BE2C (cell line): ENCODE measurements around the gene BRSK2.

Experiments
- DNase-seq: peaks from one replicate; pipeline ENCODE4 v3.0.0-alpha.2; 2020
- H3K27me3 ChIP-seq: fragments of 250-450 bp; sonication (Bioruptor Pico); 2 replicates; pipeline ENCODE4 v1.5.1; 2020; ENCODE audit warnings: mild to moderate bottlenecking
- H3K36me3 ChIP-seq: fragments of 250-450 bp; sonication (Bioruptor Pico); 2 replicates; pipeline ENCODE4 v1.5.1; 2020; ENCODE audit warnings: mild to moderate bottlenecking
- H3K4me1 ChIP-seq: fragments of 250-450 bp; sonication (Bioruptor Pico); 2 replicates; pipeline ENCODE4 v1.5.1; 2020
- H3K4me3 ChIP-seq: 2 replicates; pipeline ENCODE4 v1.5.1; 2011; ENCODE audit warnings: low read depth, low read length
- H3K9me3 ChIP-seq: fragments of 250-450 bp; sonication (Bioruptor Pico); 2 replicates; pipeline ENCODE4 v1.5.1; 2020
- TF ChIP-seq, protein P1 (sequence below): IDR thresholded peaks from 2 replicates; pipeline ENCODE4 v1.5.1; 2012; ENCODE audit warnings: mild to moderate bottlenecking, low read depth, low read length

BRSK2 gene

DNA sequence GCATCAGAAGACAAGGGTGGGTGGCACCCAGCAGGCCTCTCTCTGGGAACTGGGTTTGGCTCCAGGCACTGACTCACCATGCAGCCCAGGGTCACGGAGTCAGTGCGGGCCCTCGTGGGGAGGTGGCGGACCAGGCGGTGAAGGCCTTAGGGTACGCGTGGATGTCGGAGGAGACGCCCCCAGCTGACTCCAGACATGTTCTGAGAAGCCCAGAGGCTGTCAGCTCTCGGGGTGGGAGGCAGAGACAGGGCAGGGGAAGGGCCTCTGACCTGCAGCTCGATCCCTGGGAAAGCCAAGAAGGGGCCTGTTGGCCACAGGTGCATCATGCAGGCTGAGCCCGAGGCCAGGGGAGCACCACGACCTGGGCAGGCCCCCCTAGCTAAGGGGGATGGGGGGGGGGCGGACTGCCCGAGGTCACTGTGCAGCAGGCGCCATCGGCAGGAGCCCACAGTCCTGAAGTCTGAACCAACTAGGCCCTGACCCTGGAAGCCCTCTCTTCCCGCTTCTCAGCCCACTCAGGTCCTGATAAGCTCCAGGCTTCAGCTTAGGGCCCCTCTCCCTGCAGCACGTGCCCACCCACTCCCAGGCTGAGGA lies 78.8 kb downstream of the BRSK2 start:
- Histone ChIP-seq H3K4me3 (no peak overlapping the region), H3K9me3 (no peaks in the 10 kb centered on the region), H3K4me1 (no peaks in the 10 kb centered on the region), H3K36me3 (no peaks in the 10 kb centered on the region), H3K27me3 (no peaks in the 10 kb centered on the region)
- no peak for DNase-seq
- TF ChIP-seq, protein P1, sequence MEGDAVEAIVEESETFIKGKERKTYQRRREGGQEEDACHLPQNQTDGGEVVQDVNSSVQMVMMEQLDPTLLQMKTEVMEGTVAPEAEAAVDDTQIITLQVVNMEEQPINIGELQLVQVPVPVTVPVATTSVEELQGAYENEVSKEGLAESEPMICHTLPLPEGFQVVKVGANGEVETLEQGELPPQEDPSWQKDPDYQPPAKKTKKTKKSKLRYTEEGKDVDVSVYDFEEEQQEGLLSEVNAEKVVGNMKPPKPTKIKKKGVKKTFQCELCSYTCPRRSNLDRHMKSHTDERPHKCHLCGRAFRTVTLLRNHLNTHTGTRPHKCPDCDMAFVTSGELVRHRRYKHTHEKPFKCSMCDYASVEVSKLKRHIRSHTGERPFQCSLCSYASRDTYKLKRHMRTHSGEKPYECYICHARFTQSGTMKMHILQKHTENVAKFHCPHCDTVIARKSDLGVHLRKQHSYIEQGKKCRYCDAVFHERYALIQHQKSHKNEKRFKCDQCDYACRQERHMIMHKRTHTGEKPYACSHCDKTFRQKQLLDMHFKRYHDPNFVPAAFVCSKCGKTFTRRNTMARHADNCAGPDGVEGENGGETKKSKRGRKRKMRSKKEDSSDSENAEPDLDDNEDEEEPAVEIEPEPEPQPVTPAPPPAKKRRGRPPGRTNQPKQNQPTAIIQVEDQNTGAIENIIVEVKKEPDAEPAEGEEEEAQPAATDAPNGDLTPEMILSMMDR: no peak

- Histone ChIP-seq H3K4me3 (no peak overlapping the region), H3K27me3 (no peaks in the 10 kb centered on the region), H3K9me3 (no peaks in the 10 kb centered on the region), H3K4me1 (no peaks in the 10 kb centered on the region), H3K36me3 (no peaks in the 10 kb centered on the region)
- TF ChIP-seq, protein P1: no peak
- DNase-seq: no peak
Observed at GRCh38 chr11:1469287-1469910, 79.7 kb downstream of the BRSK2 start.

DNA sequence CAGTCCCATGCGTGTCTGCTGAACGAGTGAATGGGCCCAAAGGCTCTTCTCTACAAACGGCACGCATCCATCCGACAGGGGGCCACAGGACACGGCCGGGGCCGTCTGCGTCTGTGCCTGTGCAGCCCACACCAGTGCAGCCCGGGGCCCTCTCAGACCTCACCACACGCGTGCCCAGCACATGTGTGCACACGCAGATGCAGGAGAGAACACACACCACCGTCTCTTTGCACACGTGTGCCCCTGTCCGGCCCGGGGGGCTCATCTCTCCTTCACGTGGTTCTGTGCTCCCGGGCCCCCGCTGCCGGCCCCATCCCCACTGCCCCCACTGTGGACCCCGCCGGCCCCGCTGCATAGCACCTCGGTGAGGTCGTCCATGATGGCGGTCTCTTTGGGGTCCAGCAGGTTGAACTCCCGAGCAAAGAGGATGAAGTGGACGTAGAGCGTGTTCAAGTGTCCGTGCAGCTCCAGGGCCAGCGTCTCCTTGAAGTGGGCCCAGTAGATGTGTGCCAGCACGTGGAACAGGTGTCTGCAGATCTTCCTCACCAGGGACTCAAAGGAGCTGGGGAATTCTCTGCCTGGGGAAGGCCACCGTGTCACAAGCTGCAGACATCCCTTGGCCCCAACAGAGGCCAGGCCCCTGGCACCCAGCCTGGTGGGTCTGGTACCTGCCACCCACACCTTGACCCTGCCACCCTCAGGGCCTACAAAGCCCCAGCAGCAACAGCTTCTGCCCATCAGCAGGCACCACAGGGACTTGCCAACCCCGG lies 80.4 kb downstream of the BRSK2 start:
- Histone ChIP-seq H3K9me3 (no peaks in the 10 kb centered on the region), H3K27me3 (no peaks in the 10 kb centered on the region), H3K4me1 (no peaks in the 10 kb centered on the region), H3K36me3 (no peaks in the 10 kb centered on the region), H3K4me3 (no peak overlapping the region)
- TF ChIP-seq, protein P1: no peak
- no peak for DNase-seq

DNA sequence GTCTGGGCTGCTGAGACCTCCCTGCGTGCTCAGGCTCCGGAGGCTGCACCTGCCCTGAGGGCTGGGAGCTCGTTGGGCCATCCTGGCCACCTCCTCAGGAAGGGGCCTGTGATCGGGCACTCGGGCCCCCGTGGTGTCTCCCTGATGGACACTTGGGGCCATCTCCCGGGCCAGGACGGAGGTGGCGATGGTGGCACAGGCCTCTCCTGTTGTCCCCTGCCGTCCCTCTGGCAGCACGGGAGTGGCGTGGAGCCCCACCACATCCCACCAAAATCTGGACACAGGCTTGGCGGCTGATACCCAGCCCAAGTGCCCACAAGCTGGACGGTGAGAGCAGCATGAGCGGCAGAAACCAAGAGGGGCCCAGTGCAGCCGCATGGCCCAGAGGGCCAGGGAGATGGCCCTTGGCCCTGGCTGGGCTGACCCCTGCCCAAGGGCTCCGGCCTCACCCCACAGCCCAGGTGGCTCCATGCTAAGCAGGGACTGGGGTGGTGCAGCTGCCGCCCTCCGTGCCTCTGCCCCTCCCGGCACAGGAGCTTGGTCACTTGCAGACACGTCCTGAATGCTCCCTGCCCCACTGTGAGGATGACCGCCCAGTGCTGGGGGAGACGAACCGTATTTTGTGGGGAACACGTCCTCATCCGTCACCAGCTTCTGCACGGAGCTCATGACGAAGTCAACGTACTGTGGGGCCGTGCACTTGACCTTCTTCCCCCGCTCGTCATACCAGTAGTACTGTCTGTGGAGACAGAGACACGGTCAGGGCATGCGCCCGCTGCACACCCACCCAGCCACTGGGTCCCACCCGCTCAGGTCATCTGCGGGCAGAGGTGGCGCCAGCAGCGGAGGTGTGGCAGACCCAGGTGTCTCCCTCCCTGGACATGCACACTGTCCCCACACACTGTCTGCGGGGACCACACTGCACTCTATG lies 81.2 kb downstream of the BRSK2 start:
- Histone ChIP-seq H3K9me3 (no peaks in the 10 kb centered on the region), H3K36me3 (no peaks in the 10 kb centered on the region), H3K4me1 (no peaks in the 10 kb centered on the region), H3K4me3 (no peak overlapping the region), H3K27me3 (no peaks in the 10 kb centered on the region)
- TF ChIP-seq, protein P1: no peak
- DNase-seq: no peak

GRCh38 chr11:1471736-1472135 lies 82.0 kb downstream of the BRSK2 start:
- H3K27me3 ChIP-seq: no peaks in the 10 kb centered on the region
- DNase-seq: no peak
- H3K4me1 ChIP-seq: no peaks in the 10 kb centered on the region
- TF ChIP-seq, protein P1: no peak
- no peaks in the 10 kb centered on the region for H3K9me3 ChIP-seq
- no peaks in the 10 kb centered on the region for H3K36me3 ChIP-seq
- H3K4me3 ChIP-seq: no peak overlapping the region
